SKM-1 treated with dmso at 0.1 percent for 144 hours (cell line): ENCODE data around the gene HSPA9.
A peak's percentile ranks its signal among the peaks of the same experiment; 100 is the strongest.

Experiments
- DNase-seq: peaks from one replicate; lab custom pipeline; 2025; ENCODE audit not compliant: unreplicated experiment; lab: John Stamatoyannopoulos, UW

HSPA9 gene

DNA sequence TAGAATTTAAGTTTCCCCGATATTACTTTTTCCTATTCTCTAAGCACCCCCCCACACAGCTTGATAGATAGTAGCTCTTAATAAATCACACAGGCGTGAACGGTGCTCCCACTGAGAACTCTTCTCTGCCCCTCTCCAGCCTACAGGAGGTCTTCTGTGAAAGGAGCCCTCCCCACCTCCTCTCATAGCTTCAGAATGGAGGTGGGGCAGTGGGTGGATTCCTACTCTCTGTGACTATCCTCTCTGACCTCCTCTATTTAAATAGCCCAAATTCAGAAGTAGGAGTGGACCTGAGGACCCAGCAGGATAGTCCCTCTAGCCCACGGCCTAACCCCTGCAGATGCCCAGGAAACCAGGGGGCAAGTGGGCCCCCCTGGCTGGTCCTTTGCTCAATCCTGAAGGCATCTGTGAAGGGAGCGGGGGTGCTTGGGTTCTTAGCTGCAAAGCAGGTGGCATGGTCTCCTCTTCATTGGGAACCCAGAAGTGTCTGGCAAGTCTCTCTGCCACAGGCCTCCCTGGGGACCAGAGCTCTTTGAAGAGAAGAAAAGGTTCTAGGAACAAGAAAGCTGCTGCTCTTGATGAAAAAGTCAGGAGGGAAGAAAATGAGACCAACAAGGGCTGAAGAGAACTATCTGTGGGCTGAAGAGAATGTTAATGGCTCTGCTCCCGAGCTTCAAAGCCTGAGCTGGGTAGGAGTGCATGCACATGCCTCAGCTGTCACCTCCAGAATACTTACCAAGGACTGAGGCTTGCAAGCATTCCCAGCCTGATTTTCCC is 21.1 kb upstream of the HSPA9 start:
- DNase-seq = no peak

DNA sequence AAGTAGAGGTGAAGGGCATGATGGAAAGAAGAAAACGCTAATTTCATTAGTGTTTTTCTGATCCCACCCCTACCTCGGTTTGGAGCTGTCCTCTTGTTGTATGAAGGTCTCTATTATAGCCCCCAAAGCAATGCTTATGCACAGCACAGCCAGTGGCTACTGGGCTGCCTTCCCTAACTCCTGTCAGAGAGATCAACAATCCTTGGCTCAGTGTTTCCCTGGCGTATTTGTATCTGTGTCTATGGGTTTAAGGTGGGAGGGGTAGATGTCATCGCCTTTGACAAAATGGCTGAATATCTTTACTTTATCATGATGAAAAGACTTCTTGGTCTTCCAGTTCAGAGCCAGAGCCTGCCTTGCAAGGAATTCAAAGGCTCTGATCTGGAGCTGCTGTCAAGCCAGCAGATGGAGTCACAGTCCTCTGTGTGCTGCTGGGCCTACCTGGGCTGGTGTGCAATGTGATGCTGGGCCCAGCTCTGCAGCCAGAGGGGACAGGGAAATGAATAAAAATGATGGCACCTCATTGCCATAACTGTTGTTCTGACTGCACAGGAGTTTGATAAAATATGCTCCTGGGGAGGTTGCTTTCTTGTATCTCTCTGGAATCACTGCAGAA is 20.1 kb upstream of the HSPA9 start:
- DNase-seq = no peak

- DNase-seq = no peak
These were observed 19.3 kb upstream of the HSPA9 start for GRCh38 chr5:138594305-138595058.

- DNase-seq = no peak
These were observed 13.0 kb upstream of the HSPA9 start for GRCh38 chr5:138588013-138588788.

- no peak for DNase-seq
These were observed 10.0 kb upstream of the HSPA9 start for GRCh38 chr5:138585157-138585556.

GRCh38 chr5:138583984-138584637 is 8.9 kb upstream of the HSPA9 start:
- DNase-seq = no peak

- no peak for DNase-seq
These were observed 7.8 kb upstream of the HSPA9 start for GRCh38 chr5:138582959-138583358.

- no peak for DNase-seq
These were observed 5.6 kb upstream of the HSPA9 start for GRCh38 chr5:138580777-138581176.

DNA sequence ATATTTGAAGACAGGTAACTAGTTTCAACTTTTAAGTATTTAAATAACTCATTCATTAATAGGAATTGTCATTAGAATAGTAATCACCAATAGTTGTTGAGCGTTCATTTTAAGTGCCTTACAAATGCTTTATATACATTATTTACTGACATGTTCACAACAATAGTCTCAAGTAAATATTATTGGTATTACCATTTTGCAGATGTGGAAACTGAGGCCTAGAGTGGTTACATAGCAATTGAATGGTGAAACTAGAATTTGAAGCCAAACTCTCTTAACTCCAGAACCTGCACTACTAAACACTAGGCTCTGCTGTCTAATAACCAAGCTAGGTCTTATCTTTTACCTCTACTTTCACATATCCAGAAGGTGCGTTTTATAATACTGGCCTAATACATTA is 4.8 kb upstream of the HSPA9 start:
- DNase-seq = no peak

GRCh38 chr5:138579517-138579863 is 4.3 kb upstream of the HSPA9 start:
- no peak for DNase-seq

GRCh38 chr5:138577452-138577851 is 2.3 kb upstream of the HSPA9 start:
- DNase-seq = no peak

DNA sequence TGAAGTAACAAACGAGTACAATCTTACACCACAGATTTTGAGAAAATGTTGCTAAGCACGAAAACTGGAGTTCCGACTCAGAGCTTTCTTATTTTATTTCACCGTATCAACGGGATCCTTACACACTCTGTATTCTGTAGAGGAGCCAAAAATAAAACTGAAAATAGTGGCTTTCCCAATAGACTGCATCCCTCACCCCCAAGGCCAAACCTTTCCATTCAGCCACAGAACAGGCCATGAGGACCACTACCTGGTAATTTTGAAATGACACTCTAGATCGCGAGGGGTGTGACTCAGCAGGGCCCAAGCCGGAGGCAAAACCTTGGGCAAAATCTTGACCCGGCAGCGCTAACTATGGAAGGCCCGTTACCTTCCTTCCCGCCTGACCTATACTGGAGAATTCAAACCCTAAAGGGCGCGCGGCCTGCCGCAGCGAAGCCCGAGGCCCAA is 432 bp downstream of the HSPA9 start:
- peak; percentile 55 for DNase-seq

- DNase-seq = no peak
These were observed 1.1 kb downstream of the HSPA9 start for GRCh38 chr5:138573949-138574670.

DNA sequence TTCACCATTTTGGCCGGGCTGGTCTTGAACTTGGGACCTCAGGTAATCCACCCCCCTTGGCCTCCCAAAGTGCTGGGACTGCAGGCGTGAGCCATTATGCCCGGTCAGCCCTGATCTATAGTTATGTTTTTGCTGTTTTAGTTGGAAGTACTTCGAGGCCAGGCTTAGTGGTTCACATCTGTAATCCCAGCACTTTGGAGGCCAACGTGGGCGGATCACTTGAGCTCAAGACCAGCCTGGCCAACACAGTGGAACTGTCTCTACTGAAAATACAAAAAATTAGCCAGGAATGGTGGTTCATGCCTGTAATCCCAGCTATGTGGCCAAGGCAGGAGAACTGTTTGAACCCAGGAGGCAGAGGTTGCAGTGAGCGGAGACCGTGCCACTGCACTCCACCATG is 2.0 kb downstream of the HSPA9 start:
- DNase-seq = no peak

- DNase-seq = no peak
These were observed 4.3 kb downstream of the HSPA9 start for GRCh38 chr5:138570871-138571270.

DNA sequence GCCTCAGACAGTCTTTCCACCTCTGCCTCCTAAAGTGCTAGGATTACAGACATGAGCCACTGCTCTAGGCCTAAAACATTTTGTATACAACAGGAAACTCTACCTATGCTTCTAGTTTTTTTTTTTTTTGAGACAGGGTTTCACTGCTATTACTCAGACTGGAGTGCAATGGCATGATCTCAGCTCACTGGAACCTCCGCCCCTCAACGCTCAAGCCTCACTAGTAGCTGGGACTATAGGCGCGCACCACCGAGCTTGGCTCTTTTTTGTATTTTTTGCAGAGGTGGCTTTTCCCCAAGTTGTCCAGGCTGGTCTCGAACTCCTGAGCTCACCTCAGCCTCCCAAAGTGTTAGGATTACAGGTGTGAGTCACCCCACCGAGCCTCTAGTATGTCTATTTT is 5.4 kb downstream of the HSPA9 start:
- DNase-seq = no peak

- no peak for DNase-seq
These were observed 7.0 kb downstream of the HSPA9 start for GRCh38 chr5:138568061-138568824.

GRCh38 chr5:138566792-138567191 is 8.4 kb downstream of the HSPA9 start:
- no peak for DNase-seq

DNA sequence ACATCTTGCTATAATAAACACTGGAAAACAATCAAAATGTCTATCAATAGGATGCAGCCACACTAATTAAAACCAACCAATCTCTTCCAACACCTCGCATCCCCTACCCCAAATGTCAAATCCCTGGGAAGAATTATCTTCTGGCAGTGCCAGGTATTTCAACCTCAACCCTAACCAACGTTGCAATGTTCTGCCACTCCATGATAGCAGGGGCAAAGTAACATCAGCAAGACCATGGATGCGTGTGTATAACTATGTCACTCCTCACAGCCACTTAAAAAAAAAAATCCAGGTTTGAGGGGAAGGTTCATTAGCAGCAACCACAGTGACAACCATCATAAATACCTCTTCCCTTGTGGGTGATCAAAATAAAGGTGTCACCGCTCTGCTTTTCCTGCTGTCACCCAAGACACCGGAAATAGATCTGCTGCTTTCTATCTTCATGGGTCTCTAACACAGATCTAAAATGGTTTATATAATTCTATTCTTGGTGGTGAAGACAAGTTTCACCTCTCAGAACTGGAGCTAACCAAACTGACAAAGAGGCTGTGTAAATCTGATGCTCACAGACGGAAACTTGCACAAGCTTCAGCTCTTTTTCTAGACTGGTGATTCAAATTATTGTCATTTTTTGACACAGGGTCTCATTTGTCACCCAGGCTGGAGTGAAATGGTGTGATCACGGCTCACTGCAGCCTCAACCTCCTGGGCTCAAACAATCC is 9.9 kb downstream of the HSPA9 start:
- no peak for DNase-seq
